ENCODE data around the gene CA11. TPM values are rescaled to one million over a fixed set of nuclear protein-coding genes. Genes with fewer than 3 reads are reported as not detected.

The CA11 gene
- total RNA-seq, 1 donor from 2014 or later, result 13.0 TPM

DNA sequence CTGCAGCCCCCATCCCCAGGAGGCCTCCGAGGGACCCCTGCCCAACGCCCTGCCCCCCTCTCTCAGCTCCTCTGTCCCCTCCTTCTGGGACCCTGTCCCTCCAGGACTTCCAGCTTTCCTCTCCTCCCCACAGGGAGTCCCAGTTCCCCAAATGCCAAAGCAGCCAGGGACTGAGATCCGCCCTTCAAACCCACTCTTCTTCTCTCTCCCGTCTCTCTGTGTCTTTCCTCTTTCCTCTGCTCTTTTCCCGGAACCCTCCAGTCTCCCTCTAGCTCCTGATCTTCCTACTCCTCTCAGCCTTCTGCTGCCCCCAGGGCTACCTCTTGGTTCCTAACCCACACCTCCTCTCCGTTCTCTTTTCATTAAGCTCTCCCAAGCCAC, 377 bp downstream of the CA11 start:
- intact Hi-C loops (cut with micrococcal nuclease), result loop anchor here (1.0 to 5.0 kb wide), 4 partner anchors 75 to 322 kb away; partner anchors contain the start of gene FTL
- DNase-seq (ENCODE audit: low spot score), result no peak
- peaks cover 22% of the 10 kb centered on the region for H3K4me1 Mint-ChIP-seq (ENCODE audit: low read depth)
- H3K36me3 Mint-ChIP-seq (ENCODE audit: low read depth), result no peaks in the 10 kb centered on the region
- H3K9me3 Mint-ChIP-seq, result no peaks in the 10 kb centered on the region
- peak overlapping the region; percentile 88 for H3K27ac Mint-ChIP-seq
- H3K4me3 Mint-ChIP-seq, result peak overlapping the region; percentile 87
- H3K27me3 Mint-ChIP-seq (ENCODE audit: insufficient read depth), result peaks cover 6% of the 10 kb centered on the region

DNA sequence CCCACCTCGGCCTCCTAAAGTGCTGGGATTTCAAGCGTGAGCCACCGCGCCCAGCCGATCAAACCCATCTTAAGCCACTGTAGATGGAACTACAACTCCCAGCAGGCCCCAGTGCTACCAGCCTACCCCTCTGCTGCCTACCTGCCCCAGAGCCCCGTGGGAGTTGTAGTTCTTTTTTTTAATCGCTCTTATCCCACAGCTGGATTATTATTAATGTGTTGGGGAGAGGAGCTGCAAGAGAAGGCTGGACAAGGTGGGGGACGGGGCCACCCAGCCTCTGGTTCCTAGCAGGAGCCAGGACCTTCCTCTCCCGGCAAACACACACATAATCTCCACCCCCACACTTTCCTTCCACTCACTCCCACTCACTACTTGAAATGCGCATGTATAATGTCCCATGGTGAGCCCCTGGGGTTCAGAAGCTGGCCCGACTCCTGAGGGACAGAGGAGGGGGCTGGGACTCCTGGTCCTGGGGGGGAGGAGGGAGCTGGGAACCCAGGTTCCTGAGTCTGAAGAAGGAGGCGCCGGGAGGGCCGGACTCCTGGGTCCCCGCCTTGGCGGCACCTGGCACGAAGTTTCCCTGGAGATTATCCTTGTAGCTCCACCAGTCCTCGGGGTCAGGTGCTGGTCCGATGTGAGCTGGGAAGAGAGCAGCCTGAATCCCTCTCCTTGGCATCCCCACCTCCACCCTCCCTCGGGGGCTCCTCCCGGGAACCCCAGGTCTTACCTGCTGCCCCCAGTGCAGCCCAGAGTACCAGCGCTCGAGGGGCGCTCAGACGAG, 958 bp downstream of the CA11 start:
- intact Hi-C loops (cut with micrococcal nuclease), result loop anchor here (1.0 to 5.0 kb wide), 4 partner anchors 76 to 322 kb away; partner anchors contain the start of gene FTL
- Mint-ChIP-seq H3K4me3 (peak overlapping the region; percentile 87), H3K4me1 (ENCODE audit: low read depth) (peaks cover 22% of the 10 kb centered on the region), H3K36me3 (ENCODE audit: low read depth) (no peaks in the 10 kb centered on the region), H3K9me3 (no peaks in the 10 kb centered on the region), H3K27ac (peak overlapping the region; percentile 18), H3K27me3 (ENCODE audit: insufficient read depth) (peaks cover 6% of the 10 kb centered on the region)
- peak; percentile 61 for DNase-seq (ENCODE audit: low spot score)

DNA sequence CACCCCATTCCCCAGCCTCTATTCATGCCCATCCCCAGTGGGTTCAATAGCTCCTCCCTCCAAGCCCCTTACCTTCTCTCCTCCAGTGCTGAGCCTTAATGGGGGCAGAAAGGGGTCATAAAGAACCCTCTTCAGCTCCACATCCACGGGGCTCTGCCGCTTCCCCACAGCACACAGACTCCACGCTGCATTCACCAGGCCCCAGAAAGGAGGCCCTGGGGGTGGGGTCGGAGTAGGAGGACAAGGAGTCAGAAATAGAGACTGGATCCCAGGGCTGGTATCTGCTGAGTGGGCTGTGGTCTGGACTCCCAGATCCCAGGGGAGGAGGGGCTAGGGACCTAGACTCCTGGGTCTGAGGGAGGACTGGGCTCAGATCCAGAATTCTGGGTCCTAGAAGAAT, 1.6 kb downstream of the CA11 start:
- intact Hi-C loops (cut with micrococcal nuclease), result loop anchor here (2.0 kb wide), 2 partner anchors 76 to 198 kb away; no protein-coding TSS in a partner anchor
- H3K27ac Mint-ChIP-seq, result no peak overlapping the region
- peaks cover 22% of the 10 kb centered on the region for H3K4me1 Mint-ChIP-seq (ENCODE audit: low read depth)
- H3K9me3 Mint-ChIP-seq, result no peaks in the 10 kb centered on the region
- peak overlapping the region; percentile 87 for H3K4me3 Mint-ChIP-seq
- no peak for DNase-seq (ENCODE audit: low spot score)
- peaks cover 6% of the 10 kb centered on the region for H3K27me3 Mint-ChIP-seq (ENCODE audit: insufficient read depth)
- no peaks in the 10 kb centered on the region for H3K36me3 Mint-ChIP-seq (ENCODE audit: low read depth)

GRCh38 chr19:48642862-48643261, 3.1 kb downstream of the CA11 start:
- Mint-ChIP-seq H3K36me3 (ENCODE audit: low read depth) (no peaks in the 10 kb centered on the region), H3K4me1 (ENCODE audit: low read depth) (peaks cover 29% of the 10 kb centered on the region), H3K27me3 (ENCODE audit: insufficient read depth) (peaks cover 6% of the 10 kb centered on the region), H3K4me3 (no peak overlapping the region), H3K27ac (no peak overlapping the region), H3K9me3 (no peaks in the 10 kb centered on the region)
- no peak for DNase-seq (ENCODE audit: low spot score)
- intact Hi-C loops (cut with micrococcal nuclease), result no loop called here

GRCh38 chr19:48641850-48642249, 4.1 kb downstream of the CA11 start:
- peaks cover 6% of the 10 kb centered on the region for H3K27me3 Mint-ChIP-seq (ENCODE audit: insufficient read depth)
- peaks cover 29% of the 10 kb centered on the region for H3K4me1 Mint-ChIP-seq (ENCODE audit: low read depth)
- H3K27ac Mint-ChIP-seq, result no peak overlapping the region
- no peak for DNase-seq (ENCODE audit: low spot score)
- H3K36me3 Mint-ChIP-seq (ENCODE audit: low read depth), result no peaks in the 10 kb centered on the region
- intact Hi-C loops (cut with micrococcal nuclease), result no loop called here
- H3K4me3 Mint-ChIP-seq, result no peak overlapping the region
- no peaks in the 10 kb centered on the region for H3K9me3 Mint-ChIP-seq

DNA sequence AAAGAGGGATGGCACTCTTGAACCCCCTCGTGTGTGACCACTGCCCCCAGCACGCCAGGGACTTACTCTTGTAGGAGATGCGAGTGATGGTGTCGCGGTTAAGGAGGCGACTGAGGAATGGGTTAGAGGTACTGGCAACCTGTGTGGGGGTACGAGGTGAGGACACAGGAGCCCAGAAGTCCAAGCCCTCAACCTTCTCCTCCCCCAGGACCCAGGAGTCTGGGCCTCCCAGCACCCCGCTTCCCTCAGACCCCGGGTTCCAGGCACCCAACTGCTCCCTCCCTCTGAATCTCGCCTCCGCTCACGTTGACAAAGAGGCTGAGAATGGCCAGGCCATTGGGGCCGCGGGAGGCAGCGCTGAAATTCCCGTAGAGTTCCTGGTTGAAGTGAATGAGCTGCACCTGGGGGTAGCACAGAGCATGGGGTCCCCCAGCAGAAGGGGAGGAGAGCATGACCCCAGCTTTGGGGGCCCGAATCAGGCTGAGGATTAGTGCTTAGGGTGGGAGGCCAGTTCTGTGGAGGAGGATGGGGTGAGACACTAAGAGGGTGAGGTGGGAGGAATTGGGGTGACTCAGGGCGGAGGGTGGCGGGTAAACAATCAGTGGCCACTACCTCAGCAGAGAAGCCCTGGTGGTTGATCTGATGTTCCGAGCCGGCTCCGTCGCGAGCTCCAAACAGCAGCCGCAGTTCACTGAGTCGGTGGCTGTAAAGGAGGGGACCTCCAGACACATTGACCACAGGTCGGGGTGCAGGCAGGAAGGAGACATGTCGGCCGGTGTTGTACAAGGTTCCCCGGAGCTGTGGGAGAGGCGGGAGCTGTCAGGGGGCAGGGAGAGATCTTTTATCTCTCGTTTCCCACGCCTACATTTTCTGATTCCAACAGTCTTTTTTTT, 6.3 kb downstream of the CA11 start:
- peaks cover 6% of the 10 kb centered on the region for H3K27me3 Mint-ChIP-seq (ENCODE audit: insufficient read depth)
- intact Hi-C loops (cut with micrococcal nuclease), result loop anchor here (5.0 to 10.0 kb wide), 2 partner anchors 317 to 475 kb away; partner anchors contain the start of genes C19orf73, LIN7B and PPFIA3
- H3K4me1 Mint-ChIP-seq (ENCODE audit: low read depth), result peaks cover 23% of the 10 kb centered on the region
- no peak overlapping the region for H3K27ac Mint-ChIP-seq
- peak overlapping the region; percentile 24 for H3K4me3 Mint-ChIP-seq
- DNase-seq (ENCODE audit: low spot score), result no peak
- H3K9me3 Mint-ChIP-seq, result no peaks in the 10 kb centered on the region
- no peaks in the 10 kb centered on the region for H3K36me3 Mint-ChIP-seq (ENCODE audit: low read depth)

- Mint-ChIP-seq H3K4me3 (peak overlapping the region; percentile 89), H3K4me1 (ENCODE audit: low read depth) (peaks cover 27% of the 10 kb centered on the region), H3K36me3 (ENCODE audit: low read depth) (no peaks in the 10 kb centered on the region), H3K27me3 (ENCODE audit: insufficient read depth) (peaks cover 6% of the 10 kb centered on the region), H3K27ac (peak overlapping the region; percentile 100), H3K9me3 (no peaks in the 10 kb centered on the region)
- DNase-seq (ENCODE audit: low spot score), result no peak
- intact Hi-C loops (cut with micrococcal nuclease), result loop anchor here (1.0 to 10.0 kb wide), 4 partner anchors 7 to 476 kb away; partner anchors contain the start of genes C19orf73, CA11, LIN7B and PPFIA3
Observed at GRCh38 chr19:48638831-48639381, 7.1 kb downstream of the CA11 start.

- peaks cover 6% of the 10 kb centered on the region for H3K27me3 Mint-ChIP-seq (ENCODE audit: insufficient read depth)
- H3K27ac Mint-ChIP-seq, result peak overlapping the region; percentile 100
- H3K9me3 Mint-ChIP-seq, result no peaks in the 10 kb centered on the region
- H3K4me1 Mint-ChIP-seq (ENCODE audit: low read depth), result peaks cover 29% of the 10 kb centered on the region
- H3K4me3 Mint-ChIP-seq, result peak overlapping the region; percentile 89
- H3K36me3 Mint-ChIP-seq (ENCODE audit: low read depth), result no peaks in the 10 kb centered on the region
- DNase-seq (ENCODE audit: low spot score), result peak; percentile 76
- intact Hi-C loops (cut with micrococcal nuclease), result loop anchor here (1.0 to 10.0 kb wide), 9 partner anchors 8 to 1003 kb away; partner anchors contain the start of genes C19orf73, CA11, CYTH2 and GYS1
Observed at GRCh38 chr19:48637948-48638830, 7.8 kb downstream of the CA11 start.

- intact Hi-C loops (cut with micrococcal nuclease), result loop anchor here (1.0 to 10.0 kb wide), 7 partner anchors 18 to 1003 kb away; partner anchors contain the start of genes C19orf73, CYTH2, GYS1 and LIN7B
- Mint-ChIP-seq H3K9me3 (no peaks in the 10 kb centered on the region), H3K27me3 (ENCODE audit: insufficient read depth) (peaks cover 5% of the 10 kb centered on the region), H3K36me3 (ENCODE audit: low read depth) (peaks cover 1% of the 10 kb centered on the region), H3K27ac (peak overlapping the region; percentile 100), H3K4me1 (ENCODE audit: low read depth) (peaks cover 29% of the 10 kb centered on the region), H3K4me3 (peak overlapping the region; percentile 89)
- DNase-seq (ENCODE audit: low spot score), result peak; percentile 98
Observed at GRCh38 chr19:48637449-48637947, 8.5 kb downstream of the CA11 start.

DNA sequence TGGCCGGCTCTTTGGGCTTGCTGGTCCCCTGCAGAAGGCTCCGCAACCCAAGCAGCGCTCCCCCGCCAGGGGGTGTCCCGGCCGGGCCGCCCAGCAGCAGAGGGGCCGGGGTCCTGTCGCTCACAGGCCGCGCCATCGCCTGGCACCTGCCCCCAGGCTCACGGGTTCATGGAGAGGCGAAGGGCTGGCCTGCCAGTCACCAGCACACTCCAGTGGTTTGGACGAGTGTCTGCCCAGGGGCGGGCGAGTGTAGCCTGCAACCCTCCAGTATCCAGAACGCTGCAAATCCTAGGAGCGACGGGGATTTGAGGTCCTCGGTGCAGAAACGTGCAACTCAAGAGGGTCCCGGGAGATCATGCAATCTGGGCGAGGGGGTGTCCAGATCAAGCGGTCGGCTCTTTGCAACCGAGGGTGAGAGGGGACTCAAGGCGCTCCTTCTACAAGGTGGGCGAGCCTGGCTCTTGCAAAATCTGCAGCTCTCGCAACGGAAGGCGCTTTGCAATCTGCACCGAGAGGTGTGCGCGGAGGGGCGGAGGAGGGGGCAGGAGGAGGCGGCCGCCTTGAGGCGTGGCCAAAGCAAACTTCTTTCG, 9.0 kb downstream of the CA11 start, which contains the start of gene DBP:
Gene DBP, minus strand, starts transcription at position 521 of the 590 bp plus-strand sequence. Its CDS starts 385 bp downstream, at position 136.
- Mint-ChIP-seq H3K36me3 (ENCODE audit: low read depth) (peaks cover 3% of the 10 kb centered on the region), H3K9me3 (no peaks in the 10 kb centered on the region), H3K4me3 (peak within 1 kb of the TSS; percentile 97), H3K4me1 (ENCODE audit: low read depth) (peaks cover 29% of the 10 kb centered on the region), H3K27me3 (ENCODE audit: insufficient read depth) (peaks cover 4% of the 10 kb centered on the region), H3K27ac (peak within 1 kb of the TSS; percentile 100)
- intact Hi-C loops (cut with micrococcal nuclease), result loop anchor here (1.0 to 10.0 kb wide), 7 partner anchors 18 to 1004 kb away; partner anchors contain the start of genes C19orf73, CYTH2, GYS1 and LIN7B
- no peak for DNase-seq (ENCODE audit: low spot score)

Data from activated T-helper 1 cell treated with anti-CD3 and anti-CD28 coated beads, Interleukin-12 subunit alpha, Interleukin-12 subunit beta, Interleukin-2, Interleukin-4 antibody, amounts not matched to agents 30 ng/mL and 10 ng/mL and 1 ng/mL, durations not matched to agents 14 hours and 24 hours and 36 hours (primary cell).